IPS-NIHi7 (cell line): Measurements from ENCODE around the gene TRIM71.
"Not testable (repeated sequence)": the region's sequence is repeated elsewhere in the genome, so short reads cannot be mapped to it uniquely, and the experiment has no call there.

ENCODE experiments used
- DNase-seq: peaks from one replicate; pipeline ENCODE4 v3.0.0; 2012; ENCODE audit warnings: mixed read lengths; ENCODE audit errors: extremely low spot score

TRIM71 gene

GRCh38 chr3:32934150-32934742, 116.4 kb downstream of the TRIM71 start:
- DNase-seq, result no peak

- no peak for DNase-seq
These were observed 119.5 kb downstream of the TRIM71 start for GRCh38 chr3:32937331-32937730.

- not testable (repeated sequence) for DNase-seq
These were observed 121.9 kb downstream of the TRIM71 start for GRCh38 chr3:32939531-32940284.

GRCh38 chr3:32940726-32941125, 122.9 kb downstream of the TRIM71 start:
- no peak for DNase-seq

GRCh38 chr3:32945136-32945535, 127.3 kb downstream of the TRIM71 start:
- DNase-seq, result no peak

- not testable (repeated sequence) for DNase-seq
These were observed 127.8 kb downstream of the TRIM71 start for GRCh38 chr3:32945598-32945997.

GRCh38 chr3:32946973-32947788, 129.4 kb downstream of the TRIM71 start:
- DNase-seq, result no peak
